ENCODE measurements around the gene COQ9.
"Not testable (repeated sequence)": the region's sequence is repeated elsewhere in the genome, so short reads cannot be mapped to it uniquely, and the experiment has no call there.

COQ9 gene

GRCh38 chr16:57427824-57428223, 19.5 kb upstream of the COQ9 start:
- no peak for DNase-seq

- DNase-seq: no peak
These were observed 16.3 kb upstream of the COQ9 start for GRCh38 chr16:57430955-57431354.

DNA sequence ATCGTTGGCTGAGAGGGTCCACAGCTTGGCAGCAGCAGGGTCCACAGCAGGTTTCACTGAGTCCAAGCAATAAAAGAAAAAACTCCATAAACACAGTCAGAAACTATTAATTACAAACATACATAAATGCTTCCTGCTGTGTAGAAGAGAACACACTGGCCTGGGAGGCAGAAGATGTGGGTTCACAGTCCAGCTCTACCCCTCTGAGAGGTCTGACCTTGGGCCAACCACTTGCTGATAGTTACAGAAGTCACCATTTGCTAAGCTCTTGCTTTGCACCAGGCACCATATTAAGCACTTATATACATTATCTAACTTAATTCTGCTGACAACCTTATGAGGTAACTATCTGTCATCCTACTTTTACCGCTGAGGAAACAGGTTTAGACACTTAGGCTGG, 14.8 kb upstream of the COQ9 start:
- DNase-seq: no peak

GRCh38 chr16:57432989-57433388, 14.3 kb upstream of the COQ9 start:
- DNase-seq: no peak

- no peak for DNase-seq
These were observed 13.3 kb upstream of the COQ9 start for GRCh38 chr16:57434003-57434402.

DNA sequence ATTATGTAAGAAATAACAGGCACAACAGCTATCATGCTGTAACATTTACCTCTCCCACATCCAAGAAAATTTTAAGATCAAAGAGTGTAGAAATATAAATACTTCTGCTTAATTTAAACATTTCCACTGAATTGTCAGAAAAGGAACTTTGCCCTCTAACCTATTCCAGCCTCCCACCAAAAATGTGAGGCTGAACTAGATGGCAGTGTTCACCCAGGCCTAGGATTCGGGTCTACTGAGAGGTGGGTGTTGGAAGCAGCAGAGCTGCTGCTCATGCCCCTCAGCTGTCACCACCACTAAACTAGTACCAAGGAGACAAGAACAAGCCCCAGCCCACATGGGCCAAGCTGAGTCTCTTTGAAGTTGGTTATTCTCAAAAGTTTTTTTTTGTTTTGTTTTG, 11.4 kb upstream of the COQ9 start:
- no peak for DNase-seq

GRCh38 chr16:57439947-57440346, 7.3 kb upstream of the COQ9 start:
- DNase-seq: not testable (repeated sequence)

DNA sequence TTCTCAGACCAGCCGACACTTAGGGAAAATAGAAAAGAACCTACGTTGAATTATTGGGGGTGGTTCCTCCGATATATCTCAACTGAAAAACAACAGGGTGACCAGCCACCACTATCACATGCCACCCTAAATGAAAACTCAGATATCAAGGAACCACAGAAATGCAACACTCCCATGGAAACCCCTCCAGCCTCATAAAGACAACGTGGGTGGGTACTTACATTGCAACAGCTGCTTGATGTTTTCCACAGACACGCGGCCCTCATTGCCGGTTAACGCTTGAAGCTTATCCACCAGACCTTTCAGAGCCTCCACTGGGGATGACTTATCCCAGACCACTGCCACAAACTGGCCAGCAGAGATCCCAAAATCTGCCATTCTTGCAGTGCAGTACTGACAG, 6.7 kb upstream of the COQ9 start:
- DNase-seq: not testable (repeated sequence)

DNA sequence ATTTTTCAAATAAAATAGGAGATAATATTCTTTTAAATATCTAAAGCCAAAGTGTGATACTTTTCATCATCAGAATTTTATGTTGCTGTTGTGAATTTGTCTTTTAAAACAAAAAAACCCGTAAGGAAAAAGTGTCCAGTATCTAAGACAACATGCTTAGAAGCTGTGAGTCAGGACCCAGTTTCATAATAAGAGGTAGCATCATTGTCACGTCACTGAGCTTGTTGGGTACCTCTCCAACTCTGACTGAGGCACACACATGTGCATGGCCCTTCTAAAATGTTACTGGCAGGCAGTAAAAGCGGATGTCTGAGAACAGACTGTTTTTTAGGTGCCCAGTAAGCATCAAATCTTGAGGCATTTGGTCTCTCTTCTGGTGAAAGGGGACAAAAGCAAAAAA, 2.6 kb upstream of the COQ9 start:
- DNase-seq: no peak

DNA sequence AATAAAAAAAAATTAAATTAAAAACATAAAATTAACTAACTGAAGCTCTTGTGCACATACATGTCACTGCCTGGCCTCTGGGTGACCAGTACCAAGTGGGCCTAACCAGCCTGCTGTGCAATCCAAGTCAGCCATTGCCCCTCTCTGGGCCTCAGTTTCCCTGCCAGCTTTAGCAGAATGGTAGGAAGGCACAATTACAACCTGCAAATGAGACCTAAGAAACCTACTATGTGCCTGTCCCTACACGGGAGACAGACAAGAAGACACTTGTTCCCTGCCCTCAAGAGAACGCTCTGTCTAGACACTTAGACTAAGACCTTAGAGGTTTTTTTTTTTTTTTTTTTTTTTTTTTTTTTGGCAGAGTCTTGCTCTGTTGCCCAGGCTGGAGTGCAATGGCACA, 1.8 kb upstream of the COQ9 start:
- no peak for DNase-seq

DNA sequence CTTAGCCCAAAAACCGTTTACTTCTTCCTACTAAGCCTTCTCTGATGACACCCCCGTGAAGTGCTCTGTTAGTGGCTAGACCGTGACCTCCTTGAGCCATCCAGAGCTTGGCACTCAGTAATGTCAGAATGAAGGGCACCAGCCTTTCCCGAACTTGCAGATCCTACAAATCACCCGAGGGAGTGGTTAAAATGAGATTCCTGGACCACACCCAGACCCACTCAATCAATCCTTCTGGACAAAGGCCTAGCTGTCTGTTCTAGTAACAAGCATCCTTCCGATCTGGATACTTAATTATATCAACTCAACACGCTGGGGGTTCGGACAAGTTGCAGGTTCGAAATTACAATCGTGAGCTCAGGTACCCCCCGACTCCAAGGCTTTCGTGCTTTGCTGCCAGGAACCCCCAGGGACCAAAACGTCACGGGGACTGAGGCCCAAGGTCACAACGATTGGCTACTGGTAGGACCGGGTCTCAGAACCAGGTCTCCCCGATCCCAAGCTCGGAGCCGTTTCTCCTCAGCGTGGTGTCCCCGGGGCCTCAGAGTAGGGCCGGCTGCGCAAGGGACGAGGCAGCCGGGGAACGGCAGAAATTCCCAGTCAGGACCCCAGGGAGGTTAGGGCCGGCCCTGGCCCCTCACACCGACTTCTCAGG, 621 bp upstream of the COQ9 start:
- peak in 1 of 2 experiments; percentile 15 for DNase-seq

- DNase-seq: no peak
These were observed 4.7 kb downstream of the COQ9 start for GRCh38 chr16:57452021-57452420.

- peak; percentile 74 to 75 for DNase-seq
These were observed 15.1 kb downstream of the COQ9 start, which contains the start of gene POLR2C for GRCh38 chr16:57462209-57462977. POLR2C (plus strand) TSS chr16:57462679; CDS start chr16:57462725, 46 bp downstream.

DNA sequence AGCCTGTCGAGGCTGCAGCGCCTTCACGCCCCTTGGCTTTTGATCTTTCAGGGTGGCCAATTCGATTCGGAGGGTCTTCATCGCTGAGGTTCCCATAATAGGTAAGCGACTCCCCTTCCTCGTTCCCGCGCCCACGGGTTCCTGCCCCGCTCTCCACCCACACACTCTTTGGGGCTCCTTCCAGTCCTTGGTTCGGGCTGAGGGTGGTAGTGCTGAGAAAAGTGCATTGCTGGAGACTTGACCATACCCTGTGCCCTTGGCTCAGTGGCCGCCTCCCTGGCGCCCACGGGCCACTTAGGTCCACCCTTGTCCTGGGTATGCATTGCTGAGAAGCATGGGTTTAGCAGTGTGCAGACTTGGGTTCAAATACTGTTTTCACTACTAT, 15.7 kb downstream of the COQ9 start:
- no peak for DNase-seq

- DNase-seq: no peak
These were observed 17.2 kb downstream of the COQ9 start for GRCh38 chr16:57464523-57464922.

DNA sequence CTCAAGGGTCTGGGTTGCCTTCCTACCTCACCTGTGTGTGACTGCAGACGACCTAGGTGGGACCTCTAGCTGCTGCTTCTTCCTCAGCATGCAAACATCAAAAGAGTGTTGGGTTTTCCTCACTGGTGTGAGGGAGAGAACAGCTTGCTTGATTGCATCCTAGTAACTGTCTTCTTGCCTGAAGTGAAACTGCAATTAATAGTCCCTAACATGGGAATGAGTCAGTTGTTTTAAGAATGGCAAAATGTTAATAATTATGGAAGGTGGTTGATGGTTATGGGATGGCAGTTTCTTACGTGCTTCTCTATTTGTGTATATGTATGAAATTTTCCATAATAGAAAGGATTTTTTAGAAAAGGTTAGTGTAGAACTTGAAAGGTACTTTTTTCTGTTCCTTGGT, 21.1 kb downstream of the COQ9 start:
- DNase-seq: no peak

DNA sequence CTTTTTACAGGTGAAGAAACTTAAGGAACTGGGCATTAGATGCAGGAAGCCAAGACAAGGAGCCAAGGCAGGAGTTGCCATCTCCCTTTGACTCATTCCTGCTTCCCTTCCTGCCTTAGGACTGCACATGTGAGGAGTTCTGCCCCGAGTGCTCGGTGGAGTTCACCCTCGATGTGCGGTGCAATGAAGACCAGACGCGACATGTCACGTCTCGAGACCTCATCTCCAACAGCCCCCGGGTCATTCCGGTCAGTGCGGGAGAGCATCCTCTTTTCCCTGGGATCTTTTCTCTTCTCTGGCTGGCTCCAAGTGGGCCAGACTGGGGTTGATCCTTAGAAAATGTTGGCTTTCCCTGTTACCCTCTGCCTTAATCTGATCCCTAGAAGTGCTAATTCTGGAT, 21.8 kb downstream of the COQ9 start:
- no peak for DNase-seq

- DNase-seq: no peak
These were observed 22.7 kb downstream of the COQ9 start for GRCh38 chr16:57469917-57470470.

DNA sequence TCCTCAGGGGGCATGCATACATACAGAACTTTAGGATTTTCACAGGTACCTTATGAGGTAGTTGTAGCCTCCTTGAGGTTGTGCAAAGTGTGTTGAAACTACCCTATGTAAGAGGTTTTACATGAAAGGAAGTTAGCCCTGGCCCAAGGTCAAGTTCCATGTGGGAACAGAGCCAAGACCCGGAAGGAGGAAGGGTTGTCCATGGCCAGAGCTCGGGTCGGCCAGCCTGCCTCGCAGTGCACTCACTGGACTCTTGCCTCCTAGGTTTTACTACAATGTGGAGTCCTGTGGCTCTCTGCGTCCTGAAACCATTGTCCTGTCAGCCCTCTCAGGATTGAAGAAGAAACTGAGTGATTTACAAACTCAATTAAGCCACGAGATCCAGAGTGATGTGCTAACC, 23.4 kb downstream of the COQ9 start:
- DNase-seq: no peak

GRCh38 chr16:57471209-57471608, 23.9 kb downstream of the COQ9 start:
- DNase-seq: no peak

DNA sequence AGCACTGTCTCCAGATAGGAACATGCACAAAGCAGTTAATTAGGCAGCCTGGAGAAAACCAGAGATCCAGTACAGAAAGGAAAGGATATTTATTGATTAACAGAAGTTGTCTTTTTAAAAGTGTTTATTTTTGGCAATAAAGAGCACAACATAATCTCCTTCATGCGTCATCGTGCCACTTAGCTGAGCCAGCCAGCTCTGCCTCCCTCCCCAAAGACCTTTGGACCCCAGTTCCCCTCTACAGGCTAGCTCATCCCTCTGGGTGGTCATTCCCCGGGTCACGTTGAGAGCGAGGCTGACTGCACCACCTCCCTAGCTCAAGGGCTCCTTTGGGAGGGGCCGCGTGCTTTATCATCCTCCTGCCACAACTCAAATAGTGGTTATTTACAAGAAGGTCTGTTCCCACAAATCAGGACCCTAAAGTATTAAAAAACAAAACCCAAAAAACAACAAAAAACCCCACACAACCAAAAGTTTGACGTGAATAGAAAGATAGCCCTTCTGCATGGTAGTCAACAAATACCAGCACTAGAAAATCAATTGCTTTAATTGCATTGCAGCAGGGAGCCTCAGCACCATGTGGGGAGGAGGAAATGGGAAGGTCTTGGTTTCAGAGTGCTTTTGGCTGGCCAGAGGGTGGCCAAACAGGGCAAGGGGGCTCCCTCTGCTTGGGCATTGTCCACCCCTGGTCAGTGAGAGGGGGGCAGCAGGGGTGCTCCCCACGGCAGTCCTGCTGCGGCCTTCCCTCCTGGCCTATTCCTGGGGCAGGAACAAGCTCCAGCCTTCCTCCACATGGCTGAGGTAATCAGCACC, 24.8 kb downstream of the COQ9 start:
- no peak for DNase-seq

DNA sequence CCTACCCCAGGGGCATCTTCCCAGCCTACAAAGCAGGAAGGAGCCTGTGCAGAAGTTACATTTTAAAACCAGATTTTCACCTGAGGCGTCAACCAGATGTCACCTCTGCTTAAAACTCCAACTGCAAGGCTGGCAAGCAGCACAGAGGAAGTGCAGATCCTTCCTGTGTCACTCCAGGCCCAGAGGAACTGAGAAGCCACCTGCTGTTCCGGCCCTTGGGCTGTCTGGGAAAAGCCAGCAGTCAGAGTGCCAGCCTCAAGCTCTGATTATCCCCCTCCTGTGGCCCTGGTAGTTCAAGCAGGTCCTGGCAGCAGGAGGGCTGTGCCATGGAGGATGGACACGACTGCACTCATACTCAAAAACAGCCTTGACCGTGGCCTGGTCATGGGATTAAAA, 25.4 kb downstream of the COQ9 start:
- no peak for DNase-seq

DNA sequence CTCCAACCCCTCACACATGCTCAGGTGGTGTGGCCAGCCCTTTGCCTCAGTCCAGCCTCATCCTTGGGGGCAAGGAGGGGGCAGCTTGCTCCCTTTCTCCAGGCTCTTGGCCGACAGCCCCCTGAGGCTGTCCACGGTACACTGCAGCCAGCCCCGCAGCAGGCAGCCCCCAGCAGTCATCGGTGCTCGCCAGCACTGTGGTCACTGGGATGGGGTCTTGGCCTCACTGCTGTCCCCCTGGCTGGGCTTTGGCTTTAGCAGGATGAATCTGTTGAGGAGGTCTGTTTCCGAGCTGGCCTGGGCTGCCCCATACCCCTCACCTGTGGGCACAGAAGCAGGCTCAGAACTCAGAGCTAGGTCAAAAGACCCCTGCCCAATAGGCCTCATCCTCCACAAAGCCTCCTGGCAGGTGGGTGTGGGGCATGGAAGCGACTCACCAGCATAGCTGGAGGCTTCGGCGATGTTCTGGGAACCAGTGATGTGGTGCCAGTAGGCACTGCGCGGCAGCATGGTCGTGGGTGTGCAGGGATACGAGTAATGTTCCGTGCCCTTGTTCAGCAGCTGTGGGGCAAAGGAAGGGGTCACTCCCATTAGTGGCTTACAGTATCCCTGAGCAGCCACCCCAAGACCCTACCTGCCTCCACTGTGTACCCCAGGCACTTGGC, 26.0 kb downstream of the COQ9 start:
- no peak for DNase-seq
